ENCODE data around the gene ELN.
A peak's percentile ranks its signal among the peaks of the same experiment; 100 is the strongest.

DNA sequence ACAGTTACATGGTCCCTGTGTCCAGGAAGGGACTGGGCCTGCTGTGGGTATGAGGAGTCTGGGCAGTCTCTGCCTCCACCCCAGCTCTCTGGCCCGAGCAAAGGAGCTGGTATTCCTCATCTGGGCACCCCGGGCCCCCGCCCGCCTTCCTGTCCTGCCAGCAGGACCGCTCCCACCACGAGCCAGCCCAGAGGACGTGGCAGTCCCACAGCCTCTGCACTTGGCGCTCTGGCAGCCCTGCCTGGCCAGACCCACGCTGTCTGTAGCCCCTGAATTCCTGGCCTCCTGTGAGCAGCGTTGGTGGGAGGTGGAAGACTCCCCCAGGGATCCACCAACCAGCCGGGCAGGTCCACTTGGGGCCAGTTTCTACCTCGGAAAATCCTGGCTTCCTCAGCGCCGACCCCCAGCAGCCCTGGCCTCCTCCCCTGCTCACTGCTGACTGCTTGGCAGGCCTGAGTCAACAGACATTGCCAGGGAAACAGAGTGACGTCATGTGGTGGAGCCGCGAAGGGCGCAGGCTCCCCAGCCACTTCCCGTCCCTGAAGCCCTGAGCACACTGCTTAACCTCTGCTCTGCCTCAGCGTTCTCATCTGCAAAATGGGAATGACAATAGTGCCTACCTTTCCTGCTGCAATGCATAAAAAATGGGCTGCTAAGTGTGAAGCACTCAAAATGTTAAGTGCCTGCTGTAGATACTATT, 34.0 kb downstream of the ELN start:
- TF ChIP-seq POLR2A (IDR thresholded peaks at IDR 0.05) (peak in 1 of 2 donors; percentile 50), CTCF (IDR thresholded peaks at IDR 0.05) (no peak)
